Myocyte (in vitro differentiated cells): ENCODE data around the gene LRBA. TPM values are rescaled to one million over a fixed set of nuclear protein-coding genes. Genes with fewer than 3 reads are reported as not detected.
"Not testable (repeated sequence)": the region's sequence is repeated elsewhere in the genome, so short reads cannot be mapped to it uniquely, and the experiment has no call there.

Source experiments
- DNase-seq: peaks from one replicate; pipeline ENCODE4 v3.0.0-alpha.2; 2012; ENCODE audit warnings: low read depth
- total RNA-seq: library from RNA; depleted of rRNA; stranded (reverse); fragments of >200 nt; gene quantifications from 2 replicates; pipeline ENCODE4 v1.2.3, GENCODE V29; 2014

The LRBA gene
- total RNA-seq, 1 donor from 2014 or later = 52.8 TPM

GRCh38 chr4:150974252-150974640, 40.8 kb downstream of the LRBA start:
- DNase-seq = no peak

- no peak for DNase-seq
These were observed 41.3 kb downstream of the LRBA start for GRCh38 chr4:150973626-150974251.

GRCh38 chr4:150972592-150972991, 42.5 kb downstream of the LRBA start:
- peak; percentile 21 for DNase-seq

DNA sequence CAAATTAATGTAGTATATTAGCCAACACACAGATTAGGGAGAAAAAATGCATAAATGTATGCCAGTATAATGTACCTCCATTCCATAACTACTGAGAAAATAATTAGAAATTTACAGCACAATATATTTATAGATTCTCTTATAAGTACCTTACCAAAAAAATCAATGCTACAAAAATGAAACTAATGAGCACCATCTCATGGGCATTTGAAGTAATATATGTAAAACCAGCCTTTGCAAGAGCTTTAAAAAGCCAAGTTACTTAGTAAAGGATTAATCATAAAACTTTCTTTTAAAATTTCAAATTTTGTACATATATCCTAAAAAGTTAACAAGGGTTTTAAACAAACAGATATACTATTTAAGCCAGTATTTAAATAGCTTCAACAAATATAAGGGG, 43.2 kb downstream of the LRBA start:
- DNase-seq = no peak

- DNase-seq = no peak
These were observed 44.4 kb downstream of the LRBA start for GRCh38 chr4:150970685-150971151.

- DNase-seq = no peak
These were observed 50.3 kb downstream of the LRBA start for GRCh38 chr4:150964754-150965153.

DNA sequence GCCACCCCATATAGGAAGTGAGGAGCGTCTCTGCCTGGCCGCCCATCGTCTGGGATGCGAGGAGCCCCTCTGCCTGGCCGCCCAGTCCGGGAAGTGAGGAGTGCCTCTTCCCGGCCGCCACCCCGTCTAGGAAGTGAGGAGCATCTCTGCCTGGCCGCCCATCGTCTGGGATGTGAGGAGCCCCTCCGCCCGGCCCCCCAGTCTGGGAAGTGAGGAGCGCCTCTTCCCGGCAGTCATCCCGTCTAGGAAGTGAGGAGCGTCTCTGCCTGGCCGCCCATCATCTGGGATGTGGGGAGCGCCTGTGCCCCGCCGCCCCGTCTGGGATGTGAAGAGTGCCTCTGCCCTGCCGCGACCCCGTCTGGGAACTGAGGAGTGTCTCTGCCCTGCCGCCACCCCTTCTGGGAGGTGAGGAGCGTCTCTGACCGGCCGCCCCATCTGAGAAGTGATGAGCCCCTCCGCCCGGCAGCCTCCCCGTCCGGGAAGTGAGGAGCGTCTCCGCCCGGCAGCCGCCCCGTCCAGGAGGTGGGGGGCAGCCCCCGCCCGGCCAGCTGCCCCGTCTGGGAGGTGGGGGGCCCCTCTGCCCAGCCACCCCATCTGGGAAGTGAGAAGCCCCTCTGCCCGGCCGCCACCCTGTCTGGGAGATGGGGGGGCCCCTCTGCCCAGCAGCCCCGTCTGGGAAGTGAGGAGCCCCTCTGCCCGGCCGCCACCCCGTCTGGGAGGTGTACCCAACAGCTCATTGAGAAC, 51.3 kb downstream of the LRBA start:
- not testable (repeated sequence) for DNase-seq

- no peak for DNase-seq
These were observed 52.8 kb downstream of the LRBA start for GRCh38 chr4:150962245-150962644.

- no peak for DNase-seq
These were observed 53.5 kb downstream of the LRBA start for GRCh38 chr4:150961566-150961965.

- peak; percentile 43 for DNase-seq
These were observed 54.3 kb downstream of the LRBA start for GRCh38 chr4:150960818-150961217.

- peak; percentile 42 for DNase-seq
These were observed 55.0 kb downstream of the LRBA start for GRCh38 chr4:150960079-150960478.

DNA sequence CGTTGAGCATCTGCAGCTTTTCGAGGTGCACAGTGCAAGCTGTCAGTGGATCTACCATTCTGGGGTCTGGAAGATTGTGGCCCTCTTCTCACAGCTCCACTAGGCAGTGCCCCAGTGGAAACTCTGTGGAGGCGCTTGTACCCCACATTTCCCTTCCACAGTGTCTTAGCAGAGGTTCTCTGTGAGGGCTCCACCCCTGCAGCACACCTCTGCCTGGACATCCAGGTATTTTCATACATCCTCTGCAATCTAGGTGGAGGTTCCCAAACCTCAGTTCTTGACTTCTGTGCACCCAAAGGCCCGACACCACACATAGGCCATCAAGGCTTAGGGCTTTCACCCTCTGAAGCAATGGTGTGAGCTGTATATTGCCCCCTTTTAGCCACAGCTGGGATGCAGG, 57.1 kb downstream of the LRBA start:
- DNase-seq = not testable (repeated sequence)

GRCh38 chr4:150957095-150957494, 58.0 kb downstream of the LRBA start:
- DNase-seq = not testable (repeated sequence)

- not testable (repeated sequence) for DNase-seq
These were observed 61.2 kb downstream of the LRBA start for GRCh38 chr4:150953916-150954315.

GRCh38 chr4:150952167-150952845, 62.8 kb downstream of the LRBA start:
- DNase-seq = no peak

DNA sequence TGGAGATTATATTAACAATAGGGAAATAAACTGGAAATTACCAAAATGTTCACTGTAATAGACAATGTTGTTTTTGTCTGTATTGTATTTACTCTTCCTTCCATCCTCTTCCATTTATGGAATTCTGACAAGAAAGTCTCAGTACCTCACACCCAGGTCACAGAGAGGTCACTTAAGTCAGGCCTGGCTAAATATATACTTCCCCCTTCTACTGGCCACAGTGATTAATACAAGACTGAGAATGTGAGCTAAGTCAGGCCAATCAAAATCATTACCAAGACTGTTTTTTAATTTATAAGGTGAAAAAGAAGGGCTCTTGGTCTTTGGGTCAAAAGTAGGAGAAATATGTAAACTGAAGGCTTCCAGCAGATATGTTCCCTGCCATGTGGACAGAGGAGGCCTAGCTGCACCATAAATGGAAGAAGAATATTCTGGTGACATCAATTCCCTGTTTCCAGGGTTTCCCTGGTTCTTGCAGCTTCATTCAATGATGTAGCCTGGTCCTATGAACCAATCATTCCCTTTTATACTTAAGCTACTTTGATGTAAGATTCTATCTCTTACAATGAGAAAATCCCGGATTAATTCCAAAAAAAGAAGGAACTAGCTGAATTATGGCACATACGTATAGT, 64.3 kb downstream of the LRBA start:
- peak; percentile 34 for DNase-seq

- no peak for DNase-seq
These were observed 65.1 kb downstream of the LRBA start for GRCh38 chr4:150949943-150950342.

GRCh38 chr4:150949342-150949741, 65.7 kb downstream of the LRBA start:
- DNase-seq = no peak

DNA sequence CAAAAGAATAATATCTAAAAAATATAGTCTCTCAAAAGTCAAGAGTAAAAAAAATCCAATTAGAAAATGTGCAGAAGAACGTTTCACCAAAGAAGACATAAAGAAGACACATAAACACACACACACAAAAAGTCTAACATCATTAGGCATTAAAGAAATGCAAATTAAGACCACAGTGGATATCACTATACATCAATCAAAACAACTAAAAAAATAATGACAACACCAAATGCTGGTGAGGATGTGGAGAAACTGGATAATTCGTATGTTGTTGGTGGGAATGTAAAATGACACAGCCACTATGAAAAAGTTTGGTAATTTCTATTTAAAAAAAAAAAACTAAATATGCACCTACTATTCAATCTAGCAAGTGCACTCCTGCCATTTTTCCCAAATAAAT, 66.4 kb downstream of the LRBA start:
- DNase-seq = no peak

- no peak for DNase-seq
These were observed 67.0 kb downstream of the LRBA start for GRCh38 chr4:150948074-150948473.

DNA sequence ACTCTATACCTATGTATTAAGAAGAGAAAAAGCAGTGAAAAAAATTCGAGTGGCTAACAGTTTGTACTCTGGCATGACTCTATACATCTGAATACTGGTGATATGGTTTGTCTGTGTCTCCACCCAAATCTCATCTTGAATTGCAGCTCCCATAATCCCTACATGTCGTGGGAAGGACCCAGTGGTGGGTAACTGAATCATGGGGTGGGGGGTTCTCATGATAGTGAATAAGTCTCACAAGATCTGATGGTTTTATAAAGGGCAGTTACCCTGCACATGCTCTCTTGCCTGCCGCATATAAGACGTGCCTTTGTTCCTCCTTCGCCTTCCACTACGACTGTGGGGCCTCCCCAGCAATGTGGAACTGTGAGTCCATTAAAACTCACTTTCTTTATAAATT, 70.4 kb downstream of the LRBA start:
- no peak for DNase-seq

DNA sequence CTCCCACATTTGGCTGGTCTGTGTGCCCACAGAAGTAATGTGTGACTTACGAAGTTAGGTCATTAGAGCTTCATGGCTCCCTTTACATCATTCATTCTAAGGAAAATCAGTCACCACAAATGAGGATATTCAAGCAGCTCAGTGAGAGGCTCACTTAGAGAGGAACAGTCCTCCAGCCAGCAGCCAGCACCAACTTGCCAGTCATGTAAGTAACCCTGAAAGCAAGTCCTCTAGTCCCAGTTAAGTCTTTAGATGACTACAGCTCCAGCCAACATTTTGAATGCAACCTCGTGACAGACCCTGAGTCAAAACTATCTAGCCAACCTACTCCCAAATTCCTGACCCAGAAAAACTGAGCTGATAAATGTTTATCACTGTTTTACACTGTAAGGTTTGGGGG, 71.3 kb downstream of the LRBA start:
- no peak for DNase-seq
